GM18868 (cell line): Measurements from ENCODE around the gene MAP7D2.
"Not testable (repeated sequence)": the region's sequence is repeated elsewhere in the genome, so short reads cannot be mapped to it uniquely, and the experiment has no call there.

Source experiments
- ATAC-seq: cut with Tn5 transposase; IDR thresholded peaks from one replicate; pipeline ENCODE4 v1.9.1; 2021; ENCODE audit warnings: mild to moderate bottlenecking, moderate library complexity; ENCODE audit not compliant: unreplicated experiment

MAP7D2 gene

GRCh38 chrX:20116577-20117240, at the start of gene MAP7D2:
Gene MAP7D2 (minus strand): TSS chrX:20116907. CDS start chrX:20116879, 28 bp downstream.
- ATAC-seq = no peak

- ATAC-seq = not testable (repeated sequence)
These were observed 45.8 kb upstream of the MAP7D2 start for GRCh38 chrX:20162516-20162915.

GRCh38 chrX:20159797-20160385, 43.2 kb upstream of the MAP7D2 start:
- ATAC-seq = no peak

- ATAC-seq = no peak
These were observed 35.0 kb upstream of the MAP7D2 start for GRCh38 chrX:20151689-20152088.

- no peak for ATAC-seq
These were observed 32.6 kb upstream of the MAP7D2 start for GRCh38 chrX:20149326-20149725.

GRCh38 chrX:20147561-20147960, 30.9 kb upstream of the MAP7D2 start:
- no peak for ATAC-seq

GRCh38 chrX:20144491-20144890, 27.8 kb upstream of the MAP7D2 start:
- ATAC-seq = no peak

GRCh38 chrX:20143561-20143960, 26.9 kb upstream of the MAP7D2 start:
- no peak for ATAC-seq

- ATAC-seq = no peak
These were observed 26.4 kb upstream of the MAP7D2 start for GRCh38 chrX:20143111-20143510.

GRCh38 chrX:20141281-20142220, 24.8 kb upstream of the MAP7D2 start, which contains the start of gene EIF1AX:
Gene EIF1AX (minus strand): TSS chrX:20141838. CDS start chrX:20141640, 198 bp downstream.
- ATAC-seq = peak; percentile 99

- ATAC-seq = no peak
These were observed 23.7 kb upstream of the MAP7D2 start for GRCh38 chrX:20140420-20140819.

- ATAC-seq = no peak
These were observed 23.3 kb upstream of the MAP7D2 start for GRCh38 chrX:20139966-20140365.

- no peak for ATAC-seq
These were observed 19.2 kb upstream of the MAP7D2 start for GRCh38 chrX:20135944-20136343.

- ATAC-seq = no peak
These were observed 16.0 kb upstream of the MAP7D2 start for GRCh38 chrX:20132666-20133065.

- no peak for ATAC-seq
These were observed 13.7 kb upstream of the MAP7D2 start for GRCh38 chrX:20130357-20130756.

- ATAC-seq = no peak
These were observed 12.8 kb upstream of the MAP7D2 start for GRCh38 chrX:20129547-20129946.

- no peak for ATAC-seq
These were observed 12.0 kb upstream of the MAP7D2 start for GRCh38 chrX:20128670-20129069.

- peak; percentile 64 for ATAC-seq
These were observed 10.7 kb upstream of the MAP7D2 start for GRCh38 chrX:20127440-20127839.

- ATAC-seq = peak; percentile 73
These were observed 10.1 kb upstream of the MAP7D2 start for GRCh38 chrX:20126833-20127232.

GRCh38 chrX:20124964-20125363, 8.3 kb upstream of the MAP7D2 start:
- no peak for ATAC-seq

- ATAC-seq = no peak
These were observed 1.5 kb upstream of the MAP7D2 start for GRCh38 chrX:20118065-20118824.
